Fibroblast of skin of left quadriceps (primary cell): ENCODE measurements around the gene ZNF879.

Experiments used
- DNase-seq, 2 experiments: peaks; one replicate each; pipeline ENCODE4 v3.0.0-alpha.2; 2013; ENCODE audit warnings: low read depth in 2 of 2

Gene ZNF879

GRCh38 chr5:179008667-179009066 is 14.9 kb upstream of the ZNF879 start:
- no peak for DNase-seq

- DNase-seq: no peak
Observed at GRCh38 chr5:179033004-179033580, 9.5 kb downstream of the ZNF879 start.

GRCh38 chr5:179044765-179045164 is 21.2 kb downstream of the ZNF879 start:
- DNase-seq: no peak

- DNase-seq: no peak
Observed at GRCh38 chr5:179051784-179052183, 28.2 kb downstream of the ZNF879 start.

- DNase-seq: no peak
Observed at GRCh38 chr5:179054036-179054785, 30.6 kb downstream of the ZNF879 start.

GRCh38 chr5:179054876-179055275 is 31.3 kb downstream of the ZNF879 start:
- no peak for DNase-seq

GRCh38 chr5:179055436-179055835 is 31.8 kb downstream of the ZNF879 start:
- DNase-seq: no peak

- no peak for DNase-seq
Observed at GRCh38 chr5:179055841-179056240, 32.2 kb downstream of the ZNF879 start.

GRCh38 chr5:179060116-179061008 is 36.8 kb downstream of the ZNF879 start, which contains the start of gene ZNF354C:
Gene ZNF354C (plus strand): TSS chr5:179060373. CDS start chr5:179062069, 1,696 bp downstream.
- DNase-seq: peak; percentile 80 to 83

- no peak for DNase-seq
Observed at GRCh38 chr5:179061025-179061424, 37.4 kb downstream of the ZNF879 start.

- no peak for DNase-seq
Observed at GRCh38 chr5:179065703-179066102, 42.1 kb downstream of the ZNF879 start.

GRCh38 chr5:179079165-179079987 is 55.8 kb downstream of the ZNF879 start:
- no peak for DNase-seq

- no peak for DNase-seq
Observed at GRCh38 chr5:179080724-179081123, 57.1 kb downstream of the ZNF879 start.
